HG02981 (cell line): ENCODE measurements around the gene C22orf42.
"Not testable (repeated sequence)": the region's sequence is repeated elsewhere in the genome, so short reads cannot be mapped to it uniquely, and the experiment has no call there.

Experiments
- ATAC-seq: cut with Tn5 transposase; IDR thresholded peaks from one replicate; pipeline ENCODE4 v1.9.1; 2021; ENCODE audit warnings: mild to moderate bottlenecking, moderate library complexity; ENCODE audit not compliant: unreplicated experiment

C22orf42 gene

DNA sequence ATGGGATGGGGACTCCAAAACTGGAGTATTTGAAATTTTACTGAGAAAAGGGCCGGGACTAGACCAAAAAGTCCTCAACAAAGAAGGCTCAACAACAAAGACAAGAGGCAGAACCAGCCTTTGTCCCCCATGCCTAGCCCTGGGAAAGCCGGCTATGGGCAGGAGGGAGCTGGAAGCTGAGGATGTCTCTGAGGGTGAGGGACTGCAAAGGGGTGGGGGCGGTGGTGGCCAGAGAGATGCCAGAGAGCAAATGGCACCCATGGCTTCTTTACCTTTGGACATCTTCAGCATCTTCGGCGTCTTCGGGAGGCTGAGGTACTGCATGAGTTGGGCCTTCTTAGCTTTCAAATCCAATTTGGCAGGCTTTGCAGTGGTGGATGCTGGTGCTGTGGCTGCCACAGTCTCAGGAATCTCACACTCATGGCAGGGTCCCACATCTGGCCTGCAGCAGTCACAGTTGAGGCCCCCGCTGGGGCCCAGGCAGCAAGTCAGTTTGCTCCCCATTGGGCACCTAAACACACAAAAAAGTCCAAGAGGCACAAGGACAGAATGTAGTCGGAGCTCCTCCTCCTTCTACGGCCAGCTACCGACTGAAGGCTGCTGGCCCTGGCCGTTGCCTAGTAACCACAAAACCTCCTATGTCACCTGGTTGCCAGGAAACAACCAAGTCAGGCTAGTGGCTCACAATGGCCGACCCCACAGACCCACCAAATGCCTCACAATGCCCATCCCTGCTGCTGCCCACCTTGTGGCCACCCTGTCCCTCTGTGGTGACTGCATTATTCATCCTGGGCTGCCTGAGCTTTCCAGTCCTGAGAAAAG lies at the start of gene C22orf42:
Gene C22orf42 (minus strand): TSS at position 592 of the 822 bp plus-strand sequence. CDS start 88 bp downstream, at position 504.
- ATAC-seq = no peak

- ATAC-seq = no peak
Observed at GRCh38 chr22:32208681-32209080, 49.6 kb upstream of the C22orf42 start.

DNA sequence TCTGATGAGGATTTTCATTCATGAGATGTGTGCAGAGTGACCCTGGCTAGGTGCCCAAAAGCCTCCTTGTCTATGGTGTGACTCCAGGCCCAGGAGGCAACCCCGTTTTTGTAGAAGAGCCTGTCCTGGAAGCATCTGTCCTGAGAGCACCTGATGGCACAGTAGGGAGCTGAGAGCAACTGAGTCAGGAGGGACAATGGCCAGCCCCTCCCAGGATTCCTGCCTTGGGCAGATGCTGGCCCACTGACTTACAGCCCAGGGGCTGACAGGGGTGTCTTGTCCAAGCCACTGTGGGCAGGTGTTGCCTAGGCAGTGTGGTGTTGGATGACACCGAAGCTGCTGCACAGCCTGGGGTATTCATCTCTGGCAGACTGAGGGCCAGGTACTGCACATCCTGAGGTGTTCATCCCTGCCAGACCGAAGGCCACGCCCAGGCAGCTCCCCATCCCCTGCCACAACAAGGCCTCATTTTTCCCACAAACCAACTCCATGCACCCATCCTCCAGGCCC lies 48.9 kb upstream of the C22orf42 start:
- no peak for ATAC-seq

DNA sequence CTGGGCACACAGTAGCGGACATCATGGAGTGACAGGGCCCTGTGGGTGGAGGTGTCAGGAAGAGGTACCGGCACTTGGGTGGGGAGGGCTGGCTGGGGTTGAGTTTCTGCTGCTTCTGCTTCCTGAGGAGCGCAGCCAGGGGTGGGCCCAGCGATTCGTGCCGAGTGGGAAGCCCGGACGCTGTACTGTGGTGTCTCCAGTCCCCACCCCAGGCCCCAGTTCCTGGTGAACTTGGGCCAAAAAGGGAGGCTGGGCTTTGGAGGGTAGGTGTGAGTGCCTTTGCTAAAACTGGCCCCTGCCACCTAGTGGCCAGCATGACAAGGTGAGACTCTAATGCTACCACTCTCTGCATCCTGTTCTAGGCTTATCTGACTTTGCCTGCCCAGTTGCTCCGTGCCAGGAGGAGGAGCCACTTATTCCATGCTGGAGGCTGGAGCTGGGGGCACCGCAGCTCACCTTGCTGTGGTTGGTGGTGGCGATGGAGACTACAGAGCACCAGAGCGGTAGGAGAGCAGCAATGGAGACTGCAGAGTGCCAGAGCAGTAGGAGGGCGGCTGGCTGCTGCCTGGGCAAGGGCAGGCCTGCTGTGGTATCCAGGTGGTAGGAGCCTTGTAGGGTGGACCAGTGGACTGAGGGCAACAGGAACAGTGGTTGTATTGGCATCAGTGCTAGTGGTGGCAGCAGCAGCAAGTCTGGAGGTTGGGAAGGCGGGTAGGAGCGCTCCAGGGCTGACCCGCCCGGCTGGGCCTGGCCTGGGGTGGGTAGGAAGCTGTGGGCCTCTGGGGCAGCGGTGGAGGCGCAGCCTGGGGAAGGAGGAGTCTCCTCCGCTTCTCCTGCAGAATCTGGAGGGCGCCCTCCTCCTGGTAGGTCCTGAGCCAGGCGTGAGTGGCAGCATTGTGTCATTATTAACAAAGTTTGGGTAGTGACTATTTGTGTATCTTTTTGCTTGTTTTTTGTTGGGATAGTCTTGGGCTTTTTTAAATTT lies 48.0 kb upstream of the C22orf42 start:
- no peak for ATAC-seq

DNA sequence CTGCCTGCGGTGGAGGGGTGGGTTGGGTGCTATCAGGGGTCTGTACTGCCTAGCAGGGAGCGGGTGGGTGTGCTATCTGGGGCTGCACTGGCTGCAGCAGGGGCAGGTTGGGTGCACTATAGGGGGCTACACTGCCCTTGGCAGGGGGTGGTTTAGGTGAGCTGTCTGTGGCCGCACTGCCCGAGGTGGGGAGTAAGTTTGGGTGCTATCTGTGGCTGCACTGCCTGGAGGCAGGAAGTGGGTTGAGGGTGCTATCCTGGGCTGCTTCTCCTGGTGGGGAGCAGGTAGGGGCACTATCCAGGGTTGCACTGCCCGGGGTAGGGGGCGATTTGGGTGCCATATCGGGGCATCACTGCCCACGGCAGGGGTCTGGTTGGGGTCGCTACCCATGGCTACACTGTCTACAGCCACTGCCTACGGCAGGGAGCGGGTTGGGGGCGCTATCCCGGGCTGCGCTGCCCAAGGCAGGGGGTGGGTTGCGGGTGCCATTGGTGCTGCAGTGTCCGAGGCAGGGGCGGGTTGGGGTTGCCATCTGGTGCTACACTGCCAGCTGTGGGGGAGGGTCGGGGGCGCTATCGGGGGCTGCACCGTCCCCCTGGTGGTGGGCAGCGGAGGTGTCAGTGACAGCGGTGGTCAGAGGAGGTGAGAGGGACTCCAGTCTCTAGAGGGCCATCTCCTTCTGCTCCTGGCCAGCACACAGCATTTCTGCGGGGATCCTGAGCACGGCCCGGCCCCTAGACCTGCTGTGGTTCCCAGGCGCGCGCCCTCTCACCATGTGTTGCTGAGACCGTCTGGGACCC lies 47.1 kb upstream of the C22orf42 start:
- ATAC-seq = no peak

DNA sequence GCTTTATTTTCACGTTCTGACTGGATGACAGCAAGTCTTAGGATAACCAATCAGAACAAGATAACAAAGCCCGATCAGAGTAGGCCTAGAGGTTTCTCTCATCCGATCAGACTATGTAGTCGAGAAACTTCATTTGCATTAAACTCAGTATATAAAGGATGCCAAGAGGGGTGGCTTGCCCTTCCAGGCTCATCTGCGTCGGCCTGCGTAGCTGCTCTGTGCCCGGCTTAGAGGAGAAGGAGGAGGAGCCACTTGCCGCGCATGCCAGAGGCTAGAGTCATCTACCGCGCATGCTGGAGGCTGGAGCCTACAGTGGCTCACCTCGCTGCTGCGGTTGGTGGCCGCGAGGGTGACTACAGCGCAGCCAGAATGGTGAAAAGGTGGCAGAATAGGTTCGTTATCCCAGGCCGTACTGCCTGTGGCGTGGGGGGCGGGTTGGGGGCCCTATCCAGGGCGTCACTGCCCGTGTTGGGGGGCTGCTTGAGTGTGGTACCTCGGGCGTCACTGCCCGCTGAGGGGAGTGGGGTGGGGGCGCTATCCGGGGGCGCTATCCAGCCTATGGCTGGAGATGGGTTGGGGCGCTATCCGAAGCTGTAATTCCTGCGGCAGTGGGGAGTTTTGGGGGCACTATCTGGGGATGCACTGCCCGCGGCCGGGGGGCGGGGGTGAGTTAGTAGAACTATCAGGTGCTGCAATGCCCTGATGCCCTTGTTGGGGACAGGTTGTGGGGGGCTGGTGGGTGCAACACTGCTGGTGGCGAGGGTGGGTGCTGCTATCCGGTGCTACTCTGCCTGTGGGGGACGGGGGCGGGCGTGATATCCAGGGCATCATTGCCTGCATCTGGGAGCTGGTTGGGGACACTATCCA lies 46.0 kb upstream of the C22orf42 start, which contains the start of gene RFPL2:
Gene RFPL2 (minus strand): TSS at position 218 of the 867 bp plus-strand sequence. CDS start 2,622 bp downstream, outside the sequence.
- ATAC-seq = no peak

- no peak for ATAC-seq
Observed at GRCh38 chr22:32204040-32204855, 45.1 kb upstream of the C22orf42 start.

DNA sequence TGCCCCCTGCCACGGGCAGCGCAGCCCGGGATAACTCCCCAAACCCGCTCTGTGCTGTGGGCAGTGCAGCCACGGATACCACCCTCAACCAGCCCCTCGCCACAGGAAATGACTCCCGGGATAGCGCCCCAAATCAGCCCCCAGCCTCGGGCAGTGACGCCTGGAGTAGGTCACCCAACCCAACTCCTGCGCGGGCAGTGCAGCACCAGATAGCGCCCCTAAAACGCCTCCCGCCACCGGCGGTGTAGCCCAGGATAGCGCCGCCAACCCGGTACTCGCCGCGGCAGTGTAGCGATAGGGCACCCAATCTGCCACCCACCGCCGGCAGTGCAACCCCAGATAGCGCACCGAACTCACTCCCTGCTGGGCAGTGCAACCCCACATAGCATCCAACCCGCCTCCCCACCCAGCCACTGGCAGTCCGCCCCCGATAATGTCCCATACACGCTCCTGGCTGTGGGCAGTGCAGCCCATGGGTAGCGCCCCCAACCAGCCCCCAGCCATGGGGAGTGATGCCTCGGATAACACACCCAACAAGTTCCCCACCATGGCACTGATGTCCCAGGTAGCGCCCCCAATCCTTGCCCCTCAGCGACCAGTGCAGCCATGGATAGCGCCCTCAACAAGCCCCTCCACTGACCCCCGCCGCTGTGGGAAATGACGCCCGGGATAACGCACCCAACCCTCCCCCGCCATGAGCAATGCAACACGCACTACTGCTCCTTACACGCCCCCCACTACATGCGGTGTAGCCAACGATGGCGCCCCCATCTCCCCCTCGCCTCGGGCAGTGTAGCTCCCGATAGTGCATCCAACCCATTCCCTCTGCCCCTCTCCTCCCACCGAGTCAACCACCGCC lies 44.3 kb upstream of the C22orf42 start:
- no peak for ATAC-seq

DNA sequence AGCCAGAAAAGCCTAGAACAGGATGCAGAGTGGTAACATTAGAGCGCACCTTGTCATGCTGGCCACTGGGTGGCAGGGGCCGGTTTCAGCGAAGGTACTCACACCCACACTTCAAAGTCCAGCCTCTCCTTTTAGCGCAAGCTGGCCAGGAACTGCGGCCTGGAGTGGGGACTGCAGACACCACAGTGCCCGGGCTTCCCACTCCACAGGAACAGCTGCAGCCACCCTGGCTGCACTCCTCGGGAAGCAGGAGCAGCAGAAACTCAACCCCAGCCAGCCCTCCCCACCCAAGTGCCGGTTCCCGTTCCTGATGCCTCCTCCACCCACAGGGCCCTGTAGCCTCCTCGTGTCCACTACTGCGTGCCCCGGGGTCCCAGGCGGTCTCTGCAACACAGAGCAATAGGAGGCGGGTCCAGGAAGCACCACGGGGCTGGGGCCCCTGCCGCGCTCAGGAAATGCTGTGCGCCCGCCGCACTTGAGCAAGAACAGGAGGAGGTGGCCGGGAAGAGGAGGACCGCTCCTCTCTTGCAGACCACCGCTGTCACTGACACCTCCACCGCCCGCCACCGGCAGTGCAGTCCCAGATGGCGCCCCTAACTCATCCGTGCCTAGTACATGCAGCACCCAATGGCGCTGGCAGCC lies 43.6 kb upstream of the C22orf42 start:
- ATAC-seq = no peak

DNA sequence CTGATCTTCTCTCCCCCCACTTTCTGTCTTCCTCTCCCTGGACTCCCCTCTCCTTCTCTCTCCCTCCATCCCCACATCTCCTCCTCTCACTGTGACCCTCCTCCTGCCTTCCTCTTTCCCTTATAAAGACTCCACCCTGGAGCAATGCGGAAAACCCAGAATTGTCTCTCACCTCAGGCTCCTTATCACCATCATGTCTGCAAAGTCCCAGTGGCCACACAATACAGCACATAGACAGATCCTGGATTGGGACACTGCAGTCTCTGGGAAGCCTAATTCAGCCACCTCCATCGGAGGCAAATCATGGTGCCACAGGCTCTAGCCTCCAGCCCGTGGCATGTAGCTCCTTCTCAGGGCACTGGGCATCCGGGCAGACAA lies 43.0 kb upstream of the C22orf42 start:
- no peak for ATAC-seq

- ATAC-seq = no peak
Observed at GRCh38 chr22:32200752-32201151, 41.6 kb upstream of the C22orf42 start.

- ATAC-seq = no peak
Observed at GRCh38 chr22:32199961-32200360, 40.9 kb upstream of the C22orf42 start.

- ATAC-seq = no peak
Observed at GRCh38 chr22:32199341-32199740, 40.2 kb upstream of the C22orf42 start.

DNA sequence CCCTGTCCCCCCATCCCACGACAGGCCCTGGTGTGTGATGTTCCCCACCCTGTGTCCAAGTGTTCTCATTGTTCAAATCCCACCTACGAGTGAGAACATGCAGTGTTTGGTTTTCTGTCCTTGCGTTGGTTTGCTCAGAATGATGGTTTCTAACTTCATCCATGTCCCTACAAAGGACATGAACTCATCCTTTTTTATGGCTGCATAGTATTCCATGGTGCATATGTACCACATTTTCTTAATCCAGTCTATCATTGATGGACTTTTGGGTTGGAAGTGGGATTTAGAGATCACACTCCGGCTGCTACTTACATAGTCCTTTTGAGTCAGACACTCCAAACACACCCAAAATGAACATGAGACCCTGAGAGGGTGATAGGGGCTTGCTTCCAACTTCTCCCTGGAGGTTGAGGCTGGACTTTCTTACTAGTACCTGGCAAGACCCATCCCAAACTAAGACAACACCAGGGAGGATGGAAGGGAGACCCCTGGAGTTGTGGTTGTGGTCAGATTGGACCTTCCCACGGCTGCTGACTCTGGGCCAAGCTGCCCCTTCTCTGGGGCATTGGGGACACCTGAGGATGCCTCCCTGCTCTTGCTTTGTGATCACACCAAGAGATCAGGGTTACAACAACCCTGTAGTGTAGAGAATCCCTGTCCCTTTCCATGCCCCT lies 38.6 kb upstream of the C22orf42 start:
- ATAC-seq = not testable (repeated sequence)

DNA sequence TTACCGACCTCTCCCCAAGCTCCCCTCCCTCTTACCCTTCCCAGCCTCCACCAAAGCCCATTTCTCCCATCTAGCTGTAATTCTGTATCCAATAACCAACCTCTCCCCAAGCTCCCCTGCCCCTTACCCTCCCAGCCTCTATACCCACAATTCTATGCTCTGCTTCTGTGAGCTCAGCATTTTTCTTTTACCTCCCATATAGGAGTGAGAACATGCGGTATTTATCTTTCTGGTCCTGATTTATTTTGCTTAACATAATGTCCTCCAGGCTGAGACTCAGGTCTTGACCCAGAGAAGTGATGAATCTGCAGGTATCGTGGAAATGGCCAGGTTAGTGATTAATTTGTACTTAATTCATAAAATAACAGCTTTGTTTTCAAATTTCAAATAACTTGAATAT lies 36.8 kb upstream of the C22orf42 start:
- ATAC-seq = not testable (repeated sequence)

DNA sequence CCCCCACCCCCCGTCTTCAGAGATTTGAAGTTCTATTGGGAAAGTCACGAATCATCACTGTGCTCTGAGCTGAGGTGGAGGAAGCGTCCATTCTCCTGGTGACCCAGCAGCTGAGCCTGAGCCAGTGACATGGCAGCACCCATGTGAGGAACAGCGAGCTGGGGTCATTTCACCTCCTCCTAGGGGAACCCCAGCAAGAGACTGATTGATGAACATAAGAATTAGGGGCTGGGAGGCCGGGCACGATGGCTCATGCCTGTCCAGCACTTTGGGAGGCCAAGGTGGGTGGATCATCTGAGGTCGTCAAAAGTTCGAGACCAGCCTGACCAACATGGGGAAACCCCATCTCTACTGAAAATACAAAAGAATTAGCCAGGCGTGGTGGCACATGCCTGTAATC lies 34.2 kb upstream of the C22orf42 start:
- not testable (repeated sequence) for ATAC-seq

GRCh38 chr22:32191021-32191420 lies 31.9 kb upstream of the C22orf42 start:
- not testable (repeated sequence) for ATAC-seq
